GM21526 (cell line): Measurements from ENCODE around the gene SPRED2.

Experiments
- ATAC-seq: cut with Tn5 transposase; IDR thresholded peaks from one replicate; pipeline ENCODE4 v1.9.1; 2021; ENCODE audit warnings: moderate library complexity; ENCODE audit not compliant: unreplicated experiment, low FRiP score

SPRED2 gene

GRCh38 chr2:65432227-65433190, at the start of gene SPRED2:
SPRED2 (minus strand) TSS chr2:65432599; CDS start chr2:65431987, 612 bp downstream.
- ATAC-seq: no peak

- no peak for ATAC-seq
Observed at GRCh38 chr2:65481961-65482360, 49.6 kb upstream of the SPRED2 start.

- ATAC-seq: no peak
Observed at GRCh38 chr2:65479524-65479923, 47.1 kb upstream of the SPRED2 start.

- ATAC-seq: no peak
Observed at GRCh38 chr2:65478498-65479135, 46.2 kb upstream of the SPRED2 start.

- ATAC-seq: no peak
Observed at GRCh38 chr2:65477590-65477989, 45.2 kb upstream of the SPRED2 start.

- no peak for ATAC-seq
Observed at GRCh38 chr2:65476778-65477177, 44.4 kb upstream of the SPRED2 start.

- ATAC-seq: no peak
Observed at GRCh38 chr2:65475000-65475399, 42.6 kb upstream of the SPRED2 start.

GRCh38 chr2:65473045-65473444, 40.6 kb upstream of the SPRED2 start:
- ATAC-seq: no peak

GRCh38 chr2:65471409-65471808, 39.0 kb upstream of the SPRED2 start:
- no peak for ATAC-seq

GRCh38 chr2:65466551-65466950, 34.2 kb upstream of the SPRED2 start:
- ATAC-seq: no peak

GRCh38 chr2:65465857-65466256, 33.5 kb upstream of the SPRED2 start:
- no peak for ATAC-seq

GRCh38 chr2:65465124-65465523, 32.7 kb upstream of the SPRED2 start:
- no peak for ATAC-seq

- no peak for ATAC-seq
Observed at GRCh38 chr2:65464604-65465003, 32.2 kb upstream of the SPRED2 start.

- no peak for ATAC-seq
Observed at GRCh38 chr2:65458999-65459398, 26.6 kb upstream of the SPRED2 start.

GRCh38 chr2:65456886-65457285, 24.5 kb upstream of the SPRED2 start:
- no peak for ATAC-seq

GRCh38 chr2:65456064-65456463, 23.7 kb upstream of the SPRED2 start:
- ATAC-seq: no peak

GRCh38 chr2:65453916-65454315, 21.5 kb upstream of the SPRED2 start:
- no peak for ATAC-seq

GRCh38 chr2:65452150-65452895, 19.9 kb upstream of the SPRED2 start:
- no peak for ATAC-seq

GRCh38 chr2:65450810-65451209, 18.4 kb upstream of the SPRED2 start:
- no peak for ATAC-seq

GRCh38 chr2:65450393-65450792, 18.0 kb upstream of the SPRED2 start:
- ATAC-seq: no peak
